ENCODE measurements around the gene MYZAP. TPM values are rescaled to one million over a fixed set of nuclear protein-coding genes. Genes with fewer than 3 reads are reported as not detected.

Gene MYZAP
- total and polyA plus RNA-seq, 2 of the 8 experiments (the other 6 are each of a cell fraction or from before 2014, with no cell fraction given), result 0.41 to 0.65 TPM

DNA sequence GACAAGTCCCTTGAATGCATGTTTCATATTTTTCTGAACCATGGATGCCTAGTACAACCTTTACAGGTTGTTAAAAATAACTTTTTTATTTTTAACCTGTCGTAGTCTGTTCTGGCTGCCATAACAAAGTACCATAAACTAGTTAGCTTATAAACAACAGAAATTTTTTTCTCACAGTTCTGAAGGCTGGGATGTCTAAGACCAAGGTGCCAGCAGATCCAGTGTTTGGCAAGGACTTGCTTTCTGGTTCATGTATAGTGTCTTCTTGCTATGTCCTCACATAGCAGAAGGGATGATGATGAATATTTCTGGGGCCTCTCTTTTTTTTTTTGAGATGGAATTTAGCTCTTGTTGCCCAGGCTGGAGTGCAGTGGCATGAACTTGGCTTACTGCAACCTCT lies 91.8 kb downstream of the MYZAP start:
- no peak overlapping the region for H2BK15ac ChIP-seq (ENCODE audit: low read length)
- H2AFZ ChIP-seq (ENCODE audit: low read length), result no peak overlapping the region
- H4K20me1 ChIP-seq (replicated peaks in 1 of 2; ENCODE audit: control insufficient read depth in 1 of 2, insufficient read depth in 2 of 2, low read length in 2 of 2), result no peaks in the 10 kb centered on the region
- CTCF ChIA-PET (ENCODE audit: partially characterized antibody), result no interaction called here
- no peak overlapping the region for H2AK5ac ChIP-seq (ENCODE audit: low read depth, low read length)
- no peak overlapping the region for H2BK120ac ChIP-seq (replicated peaks; ENCODE audit: low read depth, low read length)
- H2BK12ac ChIP-seq (ENCODE audit: low read depth, low read length), result no peak overlapping the region
- H3K4me3 ChIP-seq (ENCODE audit: extremely low read depth in 1 of 4, insufficient read depth in 2 of 4, low read depth in 3 of 4, low read length in 4 of 4), result no peak overlapping the region
- no peak overlapping the region for H2BK5ac ChIP-seq (ENCODE audit: low read depth, low read length)
- H3K4me2 ChIP-seq (ENCODE audit: insufficient read depth in 1 of 2, low read depth in 2 of 2, low read length in 2 of 2), result no peak overlapping the region
- no peaks in the 10 kb centered on the region for H3K4me1 ChIP-seq (replicated peaks in 1 of 4; ENCODE audit: control insufficient read depth in 3 of 4, insufficient read depth in 4 of 4, low read length in 3 of 4)
- POLR2A ChIA-PET (ENCODE audit: partially characterized antibody), result no interaction called here
- H3K27ac ChIP-seq (ENCODE audit: low read depth, low read length), result no peak overlapping the region
- H3K14ac ChIP-seq (ENCODE audit: insufficient read length), result no peak overlapping the region
- H3K23me2 ChIP-seq (ENCODE audit: low read depth, low read length), result no peaks in the 10 kb centered on the region
- no peak overlapping the region for H3K56ac ChIP-seq (replicated peaks; ENCODE audit: insufficient read length, low read depth, low read length)
- H3K9ac ChIP-seq (replicated peaks in 1 of 4; ENCODE audit: extremely low read depth in 1 of 4, low read depth in 3 of 4, low read length in 3 of 4), result no peak overlapping the region
- no peak overlapping the region for H3K18ac ChIP-seq (ENCODE audit: extremely low read depth, low read length)
- DNase-seq (ENCODE audit: low read depth in 1 of 2, low spot score in 2 of 2) (no peak), FAIRE-seq (no peak)
- H3K36me3 ChIP-seq (ENCODE audit: control insufficient read depth in 2 of 4, insufficient read depth in 4 of 4, low read length in 3 of 4), result no peaks in the 10 kb centered on the region
- H4K5ac ChIP-seq (ENCODE audit: insufficient read length, low read depth, low read length), result no peak overlapping the region
- no peaks in the 10 kb centered on the region for H3K27me3 ChIP-seq (replicated peaks in 1 of 4; ENCODE audit: control insufficient read depth in 3 of 4, extremely low read depth in 1 of 4, insufficient read depth in 3 of 4, low read length in 3 of 4)
- no peak overlapping the region for H4K91ac ChIP-seq (replicated peaks; ENCODE audit: insufficient read length, low read length)
- no peak overlapping the region for H3K4ac ChIP-seq (replicated peaks; ENCODE audit: insufficient read length, low read depth, low read length)
- H4K8ac ChIP-seq (ENCODE audit: extremely low read depth, insufficient read depth, low read length), result no peak overlapping the region
- 84% methylated on average over 1 of the region's 1 CpG; no CpG with 5 or more reads in 1 of the 2 experiments for WGBS, 2 experiments (ENCODE audit: extremely low coverage in 1 of 2, insufficient coverage in 1 of 2, insufficient read length in 1 of 2, insufficient replicate concordance in 2 of 2, low coverage in 1 of 2, low lambda C conversion rate in 2 of 2, missing lambda C conversion rate in 1 of 2)
- H3K23ac ChIP-seq (ENCODE audit: insufficient read length), result no peak overlapping the region
- H3K79me1 ChIP-seq (ENCODE audit: low read depth, low read length), result no peaks in the 10 kb centered on the region
- H2BK20ac ChIP-seq (ENCODE audit: low read length), result no peak overlapping the region
- H3K9me3 ChIP-seq (ENCODE audit: insufficient read depth in 2 of 2, low read depth in 1 of 2, low read length in 1 of 2), result no peaks in the 10 kb centered on the region
- no peaks in the 10 kb centered on the region for H3K79me2 ChIP-seq (ENCODE audit: control insufficient read depth in 1 of 2, insufficient read depth in 2 of 2, low read length in 2 of 2)
- TF ChIP-seq SAP30 (IDR thresholded peaks at IDR 0.05; ENCODE audit: insufficient read depth, insufficient replicate concordance, low read length), result no peak
- TF ChIP-seq SIRT6 (IDR thresholded peaks at IDR 0.05; ENCODE audit: low read length), result no peak
- no peak for TF ChIP-seq SP4 (IDR thresholded peaks at IDR 0.05; ENCODE audit: low read length)
- TF ChIP-seq BRCA1 (IDR thresholded peaks at IDR 0.05; ENCODE audit: low read depth, low read length), result no peak
- no peak for TF ChIP-seq TAF1 (IDR thresholded peaks at IDR 0.05; ENCODE audit: low read depth, low read length)
- no peak for TF ChIP-seq EGR1 (IDR thresholded peaks at IDR 0.05; ENCODE audit: borderline replicate concordance, low read depth, low read length)
- TF ChIP-seq MAFK (IDR thresholded peaks at IDR 0.05; ENCODE audit: low read depth, low read length), result no peak
- no peak for TF ChIP-seq KDM1A (IDR thresholded peaks at IDR 0.05; ENCODE audit: borderline replicate concordance, low read length)
- no peak for TF ChIP-seq TAF7 (optimal IDR thresholded peaks at IDR 0.05; ENCODE audit: borderline replicate concordance, low read depth, low read length)
- TF ChIP-seq CREB1 (IDR thresholded peaks at IDR 0.05), result no peak

All from H1 (cell line).